ENCODE data around the gene NDUFB4.
A peak's percentile ranks its signal among the peaks of the same experiment; 100 is the strongest.

Gene NDUFB4

DNA sequence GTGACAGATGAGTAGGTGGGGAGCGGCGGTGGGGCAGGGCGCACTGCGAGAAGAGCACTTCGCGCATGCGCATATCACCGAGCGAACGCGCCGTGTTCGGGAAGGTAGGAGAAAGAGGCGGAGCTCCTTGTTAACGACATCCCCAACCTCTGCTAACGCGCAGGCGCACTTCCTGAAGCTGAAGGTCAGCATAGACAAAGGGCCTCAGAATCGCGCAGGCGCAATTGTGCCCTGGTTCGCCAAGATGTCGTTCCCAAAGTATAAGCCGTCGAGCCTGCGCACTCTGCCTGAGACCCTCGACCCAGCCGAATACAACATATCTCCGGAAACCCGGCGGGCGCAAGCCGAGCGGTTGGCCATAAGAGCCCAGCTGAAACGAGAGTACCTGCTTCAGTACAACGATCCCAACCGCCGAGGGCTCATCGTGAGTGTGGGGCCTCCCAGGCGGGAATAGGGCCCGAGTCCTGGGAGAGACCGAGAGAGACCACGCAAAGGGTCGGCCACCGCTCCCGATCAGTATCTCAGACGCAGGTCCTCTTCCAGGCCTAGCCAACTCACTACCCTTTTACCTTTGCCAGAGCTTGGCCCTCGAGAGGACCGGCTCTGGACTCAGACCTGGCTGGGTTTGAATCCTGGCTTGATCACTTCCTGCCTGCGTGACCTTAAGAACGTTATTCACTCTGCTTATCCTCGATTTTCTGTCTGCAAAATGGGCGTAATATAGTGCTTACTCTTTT is at the start of gene NDUFB4:
Gene NDUFB4 (plus strand): TSS at position 221 of the 737 bp plus-strand sequence. CDS start 24 bp downstream, at position 245.
- DNase-seq (ENCODE audit: low spot score) = peak; percentile 100

- no peak for DNase-seq (ENCODE audit: low spot score)
Measured at GRCh38 chr3:120550546-120550945, 45.6 kb upstream of the NDUFB4 start.

- DNase-seq (ENCODE audit: low spot score) = no peak
Measured at GRCh38 chr3:120552184-120553172, 43.7 kb upstream of the NDUFB4 start.

DNA sequence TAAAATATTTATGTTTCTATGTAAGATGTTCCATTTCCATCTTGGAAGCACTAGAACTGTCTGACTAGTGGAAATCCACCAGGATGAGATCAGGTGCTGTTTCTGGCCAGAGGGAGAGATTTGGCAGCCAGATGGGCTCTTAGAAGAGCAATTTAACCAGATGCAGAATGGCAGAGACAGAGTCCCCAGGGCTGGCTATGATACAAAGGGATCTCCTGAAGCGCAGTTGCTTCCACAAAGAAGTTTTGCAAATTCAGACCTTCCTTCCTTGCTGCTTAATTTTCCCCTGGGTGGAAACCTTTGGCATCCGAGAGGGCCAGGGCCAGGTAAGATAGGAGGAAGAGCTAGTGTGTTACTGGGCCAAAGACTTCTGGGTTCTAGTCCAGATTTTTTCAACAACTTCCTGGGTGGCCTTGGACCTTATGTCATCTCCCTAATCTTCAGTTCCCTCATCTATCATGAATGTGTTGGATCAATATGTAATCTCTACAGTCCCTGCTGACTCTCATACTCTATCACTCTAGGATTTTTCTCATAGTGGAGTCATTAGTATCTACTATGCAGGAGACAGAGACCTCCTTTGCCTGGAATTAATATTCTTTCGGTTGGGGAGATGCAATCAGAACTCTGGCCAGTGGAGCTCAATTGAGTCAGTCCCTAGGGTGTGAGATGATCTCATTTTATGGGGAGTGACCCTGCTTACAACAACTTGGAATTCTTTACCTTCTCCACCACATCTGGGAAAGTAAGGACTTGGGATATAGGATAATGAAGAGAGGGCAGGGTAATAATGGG is 41.1 kb upstream of the NDUFB4 start:
- no peak for DNase-seq (ENCODE audit: low spot score)

DNA sequence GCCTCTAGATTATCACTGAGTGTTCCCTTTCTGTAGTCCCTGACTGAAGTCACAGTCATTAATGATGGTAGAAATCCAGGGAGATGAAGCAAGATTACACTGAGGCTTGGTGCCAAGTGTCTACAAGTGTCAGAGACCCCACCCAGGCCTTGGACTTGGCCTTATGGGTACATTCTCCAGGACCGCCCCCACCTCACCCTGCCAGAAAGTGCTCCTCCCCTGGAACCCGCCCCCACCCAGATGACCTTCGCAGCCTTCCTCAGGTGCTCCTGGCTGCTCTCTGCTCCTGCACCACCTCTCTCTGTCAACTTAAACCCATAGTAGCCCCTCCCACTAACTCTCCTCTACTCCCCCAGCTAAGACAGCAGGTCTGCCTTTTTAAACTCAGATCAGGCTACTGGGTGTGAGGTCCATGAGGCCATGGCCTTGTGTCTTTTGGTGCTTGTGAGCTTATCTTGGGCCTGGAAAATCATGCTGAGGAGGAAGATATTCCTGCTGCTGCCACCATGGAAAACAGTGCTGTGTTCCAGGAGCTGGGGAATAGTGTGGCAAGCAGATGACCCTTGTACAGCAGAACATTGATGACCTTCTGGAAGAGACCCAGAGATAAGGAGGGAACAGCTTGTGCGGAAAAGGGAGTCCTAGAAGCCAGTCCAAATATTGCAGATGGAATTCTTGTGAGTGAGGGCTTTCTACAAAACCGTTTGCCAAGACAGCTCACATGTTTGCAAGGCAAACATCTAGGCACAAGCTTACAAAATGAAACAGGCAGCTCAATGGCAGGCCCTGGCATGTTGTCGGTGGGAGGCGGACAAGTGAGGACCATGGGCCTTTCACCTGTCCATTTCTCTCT is 40.3 kb upstream of the NDUFB4 start:
- DNase-seq (ENCODE audit: low spot score) = no peak

DNA sequence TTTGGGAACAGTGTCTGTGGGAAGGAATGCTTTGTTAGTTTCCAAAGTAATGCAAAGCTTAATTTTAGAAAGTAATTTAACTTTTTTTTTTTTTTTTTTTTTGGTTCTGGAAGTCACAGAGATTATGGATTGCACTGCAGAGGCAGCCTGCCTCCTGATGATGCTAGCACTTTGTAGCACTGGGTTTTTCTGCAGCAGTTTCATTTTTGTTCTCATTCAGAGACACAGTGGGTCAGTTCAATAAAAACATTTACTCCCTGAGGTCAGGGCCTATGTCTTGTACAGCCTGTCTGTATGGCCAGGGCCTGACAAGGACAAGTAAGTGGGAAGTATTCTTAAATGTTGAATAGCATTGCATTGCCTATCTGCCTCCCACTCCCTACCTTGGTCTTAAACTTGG is 39.0 kb upstream of the NDUFB4 start:
- DNase-seq (ENCODE audit: low spot score) = no peak

- peak; percentile 83 for DNase-seq (ENCODE audit: low spot score)
Measured at GRCh38 chr3:120558771-120559241, 37.3 kb upstream of the NDUFB4 start.

GRCh38 chr3:120559242-120560061 is 36.7 kb upstream of the NDUFB4 start:
- DNase-seq (ENCODE audit: low spot score) = peak; percentile 67

DNA sequence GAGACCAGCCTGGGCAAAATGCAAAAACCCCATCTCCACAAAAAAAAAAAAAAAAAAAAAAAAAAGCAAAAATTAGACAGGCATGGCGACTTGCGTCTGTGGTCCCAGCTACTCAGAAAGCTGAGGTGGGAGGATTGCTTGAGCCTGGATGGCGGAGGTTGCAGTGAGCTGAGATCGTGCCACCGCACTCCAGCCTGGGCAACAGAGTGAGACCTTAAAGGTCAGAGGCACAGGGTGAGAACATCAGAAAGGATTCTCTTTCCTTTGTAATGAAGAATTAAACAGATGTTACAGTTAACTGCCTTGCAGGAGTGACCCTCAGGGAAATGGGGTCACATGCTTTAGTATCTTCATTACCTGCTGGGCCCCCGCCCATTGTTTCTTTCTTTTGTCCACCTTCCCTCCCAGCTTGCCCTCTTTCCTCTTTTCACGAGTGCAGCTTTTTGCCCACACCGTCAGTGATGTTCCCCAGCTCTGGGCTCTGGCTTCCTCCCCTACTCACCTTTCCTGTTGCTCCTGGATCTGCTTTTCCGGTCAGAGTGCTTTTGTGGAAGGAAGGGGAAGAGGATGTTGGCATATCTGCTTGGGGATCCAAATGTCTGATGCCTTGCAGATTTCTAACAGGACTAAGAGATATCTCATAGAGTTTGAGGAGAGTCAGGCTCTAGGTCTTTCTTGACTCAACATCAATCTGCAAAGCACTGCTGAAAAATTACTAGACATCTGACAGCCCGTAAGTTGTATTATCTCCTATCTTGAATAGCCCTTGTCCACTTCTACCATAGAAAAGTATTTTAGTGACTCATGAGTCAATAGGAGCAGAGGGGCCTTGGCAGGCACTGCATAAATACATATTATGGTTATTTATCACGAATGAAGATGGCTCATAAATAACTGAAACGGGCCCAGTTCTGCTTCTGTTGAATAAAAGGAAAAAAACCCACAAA is 35.6 kb upstream of the NDUFB4 start:
- DNase-seq (ENCODE audit: low spot score) = peak; percentile 79

DNA sequence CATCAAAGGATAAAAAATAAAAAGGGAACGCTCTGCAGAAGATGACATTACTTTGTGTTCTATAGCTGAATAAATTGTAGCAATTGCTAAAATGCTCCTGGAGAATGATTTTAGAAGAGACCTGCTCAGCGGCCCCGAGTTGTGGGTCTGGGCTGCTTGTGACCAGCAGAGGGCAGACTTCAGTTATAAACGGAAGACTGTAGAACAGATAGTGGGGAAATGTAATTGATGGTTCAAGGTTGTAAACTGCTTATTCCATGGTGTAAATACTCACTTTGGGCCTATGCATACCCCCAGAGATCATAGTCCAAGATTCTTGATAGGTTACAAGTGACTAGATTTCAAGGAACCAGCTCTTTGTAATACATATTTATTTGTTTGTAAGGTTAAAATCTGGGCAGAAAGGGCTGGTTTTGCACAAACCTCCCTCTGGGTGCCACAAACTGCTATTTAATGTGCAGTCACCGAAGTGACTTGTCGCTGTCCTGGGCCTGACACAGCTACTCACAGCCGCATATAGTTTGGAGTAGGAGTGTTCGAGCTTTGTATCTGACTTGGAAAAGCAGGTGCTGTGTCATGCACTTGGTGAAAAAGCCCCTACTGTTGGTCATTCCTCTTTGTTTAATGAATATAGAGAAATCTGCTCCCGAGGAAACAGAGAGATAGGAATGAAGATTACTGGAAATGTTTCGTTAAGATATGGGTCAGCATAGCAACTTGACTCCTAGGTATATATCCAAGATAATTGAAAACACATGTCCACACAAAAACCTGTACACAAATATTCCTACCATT is 34.7 kb upstream of the NDUFB4 start:
- peak; percentile 82 for DNase-seq (ENCODE audit: low spot score)

GRCh38 chr3:120563356-120564022 is 32.6 kb upstream of the NDUFB4 start:
- no peak for DNase-seq (ENCODE audit: low spot score)

- no peak for DNase-seq (ENCODE audit: low spot score)
Measured at GRCh38 chr3:120566243-120566975, 29.7 kb upstream of the NDUFB4 start.

- peak; percentile 26 for DNase-seq (ENCODE audit: low spot score)
Measured at GRCh38 chr3:120567370-120568201, 28.6 kb upstream of the NDUFB4 start.

DNA sequence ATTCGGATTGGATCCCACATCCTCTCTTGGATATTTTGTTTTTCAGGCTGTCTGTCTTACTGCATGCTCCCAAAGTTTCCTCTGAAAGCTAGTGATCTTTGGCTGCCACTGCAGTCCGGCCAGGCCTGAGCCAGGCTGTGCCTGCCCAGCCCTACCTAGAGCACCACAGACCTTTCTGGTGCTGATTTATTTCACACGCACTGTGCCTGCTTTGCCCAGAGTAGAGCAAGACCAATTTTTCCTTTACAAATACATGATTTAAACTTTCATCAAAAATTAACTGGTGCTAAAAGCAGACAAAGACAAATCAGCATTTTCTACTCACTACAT is 28.0 kb upstream of the NDUFB4 start:
- DNase-seq (ENCODE audit: low spot score) = no peak

DNA sequence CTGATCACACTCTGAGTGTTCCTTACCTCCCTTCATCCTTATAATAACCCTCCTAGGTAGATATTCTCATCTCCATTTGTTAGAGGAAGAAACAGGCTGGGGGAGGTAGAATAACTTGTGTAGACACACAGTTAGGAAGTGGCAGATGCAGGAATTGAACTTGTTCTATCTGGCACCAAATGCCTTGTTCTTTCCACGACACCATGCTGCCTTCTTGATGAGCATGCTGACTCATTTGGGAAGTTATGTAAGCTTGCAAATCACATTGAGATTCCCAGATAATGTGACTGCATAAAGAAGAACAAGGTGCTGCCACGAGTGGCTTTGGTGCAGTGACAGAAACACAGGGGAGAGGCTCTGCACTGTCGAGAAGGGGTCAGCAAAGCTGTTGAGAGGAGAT is 27.5 kb upstream of the NDUFB4 start:
- DNase-seq (ENCODE audit: low spot score) = no peak

All from kidney capillary endothelial cell (primary cell).